ENCODE data around the gene SP110. TPM values are rescaled to one million over a fixed set of nuclear protein-coding genes. Genes with fewer than 3 reads are reported as not detected.
"Not testable (repeated sequence)": the region's sequence is repeated elsewhere in the genome, so short reads cannot be mapped to it uniquely, and the experiment has no call there.

The SP110 gene
- total RNA-seq, 6 donors from 2014 or later = 22.2 to 89.1 (median 38.4) TPM

DNA sequence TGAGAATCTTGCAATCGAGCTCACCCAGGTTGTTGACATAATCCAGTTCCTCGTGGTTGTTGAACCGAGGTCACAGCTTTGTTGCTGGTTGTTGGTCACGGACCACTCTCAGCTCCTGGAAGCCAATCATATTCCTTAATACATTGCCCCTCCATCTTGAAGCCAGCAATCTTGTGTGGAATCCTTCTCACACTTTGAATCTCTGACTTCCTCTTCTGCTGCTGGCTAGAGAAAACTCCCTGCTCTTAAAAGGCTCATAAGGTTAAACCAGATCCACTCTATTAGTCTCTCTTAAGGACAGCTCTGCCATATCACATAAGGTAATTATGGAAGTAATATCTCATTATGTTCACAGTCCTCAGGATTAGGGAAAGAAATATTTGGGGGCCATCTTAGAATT lies 46.9 kb upstream of the SP110 start:
- Histone ChIP-seq H3K36me3 (no peaks in the 10 kb centered on the region), H3K9me3 (no peaks in the 10 kb centered on the region), H3K27ac (no peak overlapping the region), H3K27me3 (no peaks in the 10 kb centered on the region), H3K4me1 (no peaks in the 10 kb centered on the region), H3K4me3 (no peak overlapping the region)
- ATAC-seq (ENCODE audit: low FRiP score in 2 of 2) (no peak), DNase-seq (no peak)
- 83 to 100% methylated on average over 4 of the region's 4 CpGs for WGBS, 2 donors
- no peak for TF ChIP-seq POLR2A (IDR thresholded peaks at IDR 0.05)
- no peak for TF ChIP-seq EP300 (IDR thresholded peaks at IDR 0.05)
- TF ChIP-seq, protein P1, sequence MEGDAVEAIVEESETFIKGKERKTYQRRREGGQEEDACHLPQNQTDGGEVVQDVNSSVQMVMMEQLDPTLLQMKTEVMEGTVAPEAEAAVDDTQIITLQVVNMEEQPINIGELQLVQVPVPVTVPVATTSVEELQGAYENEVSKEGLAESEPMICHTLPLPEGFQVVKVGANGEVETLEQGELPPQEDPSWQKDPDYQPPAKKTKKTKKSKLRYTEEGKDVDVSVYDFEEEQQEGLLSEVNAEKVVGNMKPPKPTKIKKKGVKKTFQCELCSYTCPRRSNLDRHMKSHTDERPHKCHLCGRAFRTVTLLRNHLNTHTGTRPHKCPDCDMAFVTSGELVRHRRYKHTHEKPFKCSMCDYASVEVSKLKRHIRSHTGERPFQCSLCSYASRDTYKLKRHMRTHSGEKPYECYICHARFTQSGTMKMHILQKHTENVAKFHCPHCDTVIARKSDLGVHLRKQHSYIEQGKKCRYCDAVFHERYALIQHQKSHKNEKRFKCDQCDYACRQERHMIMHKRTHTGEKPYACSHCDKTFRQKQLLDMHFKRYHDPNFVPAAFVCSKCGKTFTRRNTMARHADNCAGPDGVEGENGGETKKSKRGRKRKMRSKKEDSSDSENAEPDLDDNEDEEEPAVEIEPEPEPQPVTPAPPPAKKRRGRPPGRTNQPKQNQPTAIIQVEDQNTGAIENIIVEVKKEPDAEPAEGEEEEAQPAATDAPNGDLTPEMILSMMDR (IDR thresholded peaks at IDR 0.05) = no peak
- TF ChIP-seq POLR2AphosphoS5 (IDR thresholded peaks at IDR 0.05) = no peak

DNA sequence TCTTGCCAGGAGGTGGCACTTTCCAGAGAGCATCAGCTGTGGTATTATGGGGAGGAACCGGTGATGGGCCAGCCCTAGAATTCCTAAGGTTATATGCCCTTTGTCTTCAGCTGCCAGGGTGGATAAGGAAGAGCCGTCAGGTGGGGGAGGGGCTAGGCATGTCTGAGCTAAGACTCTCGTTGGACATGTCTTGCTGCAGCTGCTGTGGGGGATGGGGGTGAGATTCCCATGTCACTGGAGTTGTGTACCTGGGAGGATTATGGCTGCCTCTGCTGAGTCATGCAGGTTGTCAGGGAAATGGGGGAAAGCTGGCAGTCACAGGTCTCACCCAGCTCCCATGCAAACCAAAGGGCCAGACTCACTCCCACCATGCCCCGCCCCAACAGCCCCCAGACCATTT lies 45.2 kb upstream of the SP110 start:
- H3K4me1 ChIP-seq; H3K27me3 ChIP-seq; ATAC-seq (ENCODE audit: low FRiP score in 2 of 2); H3K27ac ChIP-seq; H3K4me3 ChIP-seq; H3K9me3 ChIP-seq; H3K36me3 ChIP-seq; DNase-seq: not testable (repeated sequence)
- 74 to 81% methylated on average over 4 of the region's 4 CpGs for WGBS, 2 donors

DNA sequence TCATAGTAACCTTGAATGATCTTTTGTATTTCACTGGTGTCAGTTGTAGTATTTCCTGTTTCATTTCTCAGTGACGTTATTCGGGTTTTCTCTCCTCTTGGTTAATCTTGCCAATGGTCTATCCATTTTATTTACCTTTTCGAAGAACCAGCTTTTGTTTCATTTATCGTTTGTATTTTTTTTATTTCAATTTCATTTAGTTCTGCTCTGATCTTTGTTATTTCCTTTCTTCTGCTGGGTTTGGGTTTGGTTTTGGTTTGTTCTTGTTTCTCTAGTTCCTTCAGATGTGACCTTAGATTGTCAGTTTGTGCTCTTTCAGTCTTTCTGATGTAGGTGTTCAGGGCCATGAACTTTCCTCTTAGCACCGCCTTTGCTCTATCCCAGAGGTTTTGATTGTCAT lies 42.5 kb upstream of the SP110 start:
- Histone ChIP-seq H3K4me1 (no peaks in the 10 kb centered on the region), H3K4me3 (no peak overlapping the region), H3K9me3 (no peaks in the 10 kb centered on the region), H3K36me3 (no peaks in the 10 kb centered on the region), H3K27ac (no peak overlapping the region), H3K27me3 (no peaks in the 10 kb centered on the region)
- ATAC-seq (ENCODE audit: low FRiP score in 2 of 2) (no peak), DNase-seq (no peak)
- WGBS, 2 donors = 78 to 81% methylated on average over 5 of the region's 5 CpGs
- TF ChIP-seq, protein P1 (IDR thresholded peaks at IDR 0.05) = no peak
- TF ChIP-seq POLR2AphosphoS5 (IDR thresholded peaks at IDR 0.05) = no peak
- no peak for TF ChIP-seq EP300 (IDR thresholded peaks at IDR 0.05)
- no peak for TF ChIP-seq POLR2A (IDR thresholded peaks at IDR 0.05)

DNA sequence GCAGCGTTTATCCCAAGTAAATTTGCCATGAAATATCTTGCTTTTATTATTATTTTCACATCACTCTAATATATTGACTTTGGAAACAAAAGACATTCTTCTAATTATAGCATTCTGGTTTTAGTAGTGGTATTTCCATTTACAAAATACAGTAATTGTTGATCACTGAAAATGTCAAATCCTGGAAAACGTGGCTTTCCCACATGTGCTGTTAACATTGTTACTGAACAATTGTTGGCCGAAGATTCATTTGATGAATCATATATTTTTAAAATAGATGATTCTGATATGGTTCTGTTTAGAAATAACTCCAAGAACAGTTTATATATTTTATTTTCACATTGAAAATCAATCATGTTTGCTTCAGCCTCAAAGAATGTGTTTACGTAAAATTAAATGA lies 38.7 kb upstream of the SP110 start:
- H3K4me1 ChIP-seq = no peaks in the 10 kb centered on the region
- no peak overlapping the region for H3K4me3 ChIP-seq
- 75 to 80% methylated on average over 4 of the region's 4 CpGs for WGBS, 2 donors
- TF ChIP-seq POLR2AphosphoS5 (IDR thresholded peaks at IDR 0.05) (no peak), POLR2A (IDR thresholded peaks at IDR 0.05) (no peak), EP300 (IDR thresholded peaks at IDR 0.05) (no peak)
- TF ChIP-seq, protein P1 (IDR thresholded peaks at IDR 0.05) = no peak
- ATAC-seq (ENCODE audit: low FRiP score in 2 of 2) = no peak
- H3K9me3 ChIP-seq = no peaks in the 10 kb centered on the region
- no peak overlapping the region for H3K27ac ChIP-seq
- no peaks in the 10 kb centered on the region for H3K27me3 ChIP-seq
- DNase-seq = no peak
- H3K36me3 ChIP-seq = no peaks in the 10 kb centered on the region

DNA sequence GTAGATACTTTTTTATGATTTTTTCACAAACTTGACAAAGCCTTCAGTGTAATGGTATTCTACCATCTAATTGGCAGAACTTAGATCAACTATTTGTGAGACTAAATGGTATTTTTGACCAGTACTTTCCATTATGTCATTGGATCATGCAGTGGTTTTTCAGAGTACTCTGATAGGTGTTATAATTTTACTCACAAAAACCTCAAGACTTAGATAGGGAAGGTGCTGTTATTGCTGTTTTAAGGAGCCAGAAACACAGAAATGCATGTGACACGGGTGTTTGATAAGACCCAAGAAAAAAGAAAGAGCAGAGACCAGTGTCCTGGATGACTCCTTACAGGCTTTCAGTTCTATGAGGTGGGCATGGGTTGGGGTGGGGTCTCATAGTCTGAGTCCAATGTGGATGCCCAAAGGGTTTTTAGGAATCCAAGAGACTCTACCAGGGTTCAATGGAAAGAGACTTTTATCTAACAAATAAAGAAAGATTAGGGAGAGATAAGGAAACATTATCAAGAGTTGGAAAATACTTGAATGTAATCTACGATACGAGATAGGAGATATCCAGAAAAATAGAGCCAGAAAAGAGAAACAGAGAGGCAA lies 37.0 kb upstream of the SP110 start:
- Histone ChIP-seq H3K36me3 (no peaks in the 10 kb centered on the region), H3K4me1 (no peaks in the 10 kb centered on the region), H3K9me3 (no peaks in the 10 kb centered on the region), H3K27ac (no peak overlapping the region), H3K27me3 (no peaks in the 10 kb centered on the region), H3K4me3 (no peak overlapping the region)
- DNase-seq (no peak), ATAC-seq (ENCODE audit: low FRiP score in 2 of 2) (no peak)
- TF ChIP-seq, protein P1 (IDR thresholded peaks at IDR 0.05) = no peak
- TF ChIP-seq POLR2A (IDR thresholded peaks at IDR 0.05) = no peak
- no peak for TF ChIP-seq POLR2AphosphoS5 (IDR thresholded peaks at IDR 0.05)
- no peak for TF ChIP-seq EP300 (IDR thresholded peaks at IDR 0.05)
- WGBS, 2 donors = 72 to 83% methylated on average over 3 of the region's 3 CpGs

Measured in upper lobe of left lung (tissue), 6 donors.